ENCODE data around the gene MIA.

Gene MIA

GRCh38 chr19:40743926-40744325, 31.4 kb upstream of the MIA start:
- TF ChIP-seq GATA3 (IDR thresholded peaks at IDR 0.05; ENCODE audit: low read depth, low read length): no peak
- TF ChIP-seq GATA2 (IDR thresholded peaks at IDR 0.05; ENCODE audit: low read depth, low read length): no peak

- TF ChIP-seq GATA3 (IDR thresholded peaks at IDR 0.05; ENCODE audit: low read depth, low read length): no peak
- no peak for TF ChIP-seq GATA2 (IDR thresholded peaks at IDR 0.05; ENCODE audit: low read depth, low read length)
Observed at GRCh38 chr19:40744554-40745401, 30.5 kb upstream of the MIA start.

- no peak for TF ChIP-seq GATA3 (IDR thresholded peaks at IDR 0.05; ENCODE audit: low read depth, low read length)
Observed at GRCh38 chr19:40745402-40745780, 29.9 kb upstream of the MIA start.

GRCh38 chr19:40747536-40747935, 27.8 kb upstream of the MIA start:
- no peak for TF ChIP-seq GATA2 (IDR thresholded peaks at IDR 0.05; ENCODE audit: low read depth, low read length)
- no peak for TF ChIP-seq GATA3 (IDR thresholded peaks at IDR 0.05; ENCODE audit: low read depth, low read length)

GRCh38 chr19:40750058-40750873, 25.1 kb upstream of the MIA start, which contains the start of gene ACTMAP:
ACTMAP (minus strand) TSS chr19:40750477; CDS start chr19:40749803, 674 bp downstream.
- TF ChIP-seq GATA2 (IDR thresholded peaks at IDR 0.05; ENCODE audit: low read depth, low read length) (no peak), GATA3 (IDR thresholded peaks at IDR 0.05; ENCODE audit: low read depth, low read length) (no peak)

- TF ChIP-seq GATA3 (IDR thresholded peaks at IDR 0.05; ENCODE audit: low read depth, low read length): no peak
- no peak; the same call in 1 of the 2 replicates for TF ChIP-seq GATA2 (IDR thresholded peaks at IDR 0.05; ENCODE audit: low read depth, low read length)
Observed at GRCh38 chr19:40750874-40751537, 24.3 kb upstream of the MIA start, which contains the start of gene SNRPA. SNRPA (plus strand) TSS chr19:40751203; CDS start chr19:40751409, 206 bp downstream.

- no peak for TF ChIP-seq GATA3 (IDR thresholded peaks at IDR 0.05; ENCODE audit: low read depth, low read length)
- no peak for TF ChIP-seq GATA2 (IDR thresholded peaks at IDR 0.05; ENCODE audit: low read depth, low read length)
Observed at GRCh38 chr19:40752257-40752781, 23.0 kb upstream of the MIA start.

- TF ChIP-seq GATA2 (IDR thresholded peaks at IDR 0.05; ENCODE audit: low read depth, low read length) (no peak), GATA3 (IDR thresholded peaks at IDR 0.05; ENCODE audit: low read depth, low read length) (no peak)
Observed at GRCh38 chr19:40754611-40755247, 20.6 kb upstream of the MIA start.

- TF ChIP-seq GATA2 (IDR thresholded peaks at IDR 0.05; ENCODE audit: low read depth, low read length): no peak
- no peak for TF ChIP-seq GATA3 (IDR thresholded peaks at IDR 0.05; ENCODE audit: low read depth, low read length)
Observed at GRCh38 chr19:40755248-40755624, 20.1 kb upstream of the MIA start.

GRCh38 chr19:40755791-40756190, 19.5 kb upstream of the MIA start:
- TF ChIP-seq GATA2 (IDR thresholded peaks at IDR 0.05; ENCODE audit: low read depth, low read length) (no peak), GATA3 (IDR thresholded peaks at IDR 0.05; ENCODE audit: low read depth, low read length) (no peak)

- TF ChIP-seq GATA3 (IDR thresholded peaks at IDR 0.05; ENCODE audit: low read depth, low read length) (no peak), GATA2 (IDR thresholded peaks at IDR 0.05; ENCODE audit: low read depth, low read length) (no peak)
Observed at GRCh38 chr19:40756502-40757110, 18.7 kb upstream of the MIA start.

GRCh38 chr19:40758491-40758890, 16.8 kb upstream of the MIA start:
- TF ChIP-seq GATA2 (IDR thresholded peaks at IDR 0.05; ENCODE audit: low read depth, low read length) (no peak), GATA3 (IDR thresholded peaks at IDR 0.05; ENCODE audit: low read depth, low read length) (no peak)

GRCh38 chr19:40759352-40759751, 16.0 kb upstream of the MIA start:
- no peak for TF ChIP-seq GATA2 (IDR thresholded peaks at IDR 0.05; ENCODE audit: low read depth, low read length)
- no peak for TF ChIP-seq GATA3 (IDR thresholded peaks at IDR 0.05; ENCODE audit: low read depth, low read length)
